GM12878 (cell line): Measurements from ENCODE around the gene ZNF428. TPM values are rescaled to one million over a fixed set of nuclear protein-coding genes. Genes with fewer than 3 reads are reported as not detected.
A peak's percentile ranks its signal among the peaks of the same experiment; 100 is the strongest.

ENCODE experiments used
- ATF3 ChIP-seq: IDR thresholded peaks from 2 replicates; pipeline ENCODE4 v1.6.1; 2011; ENCODE audit warnings: low read depth, mild to moderate bottlenecking, low read length, moderate library complexity, borderline replicate concordance; ENCODE audit errors: extremely low read depth
- ATF7 ChIP-seq: fragments of 450-650 bp; IDR thresholded peaks from 2 replicates; pipeline ENCODE4 v1.6.1; 2016; ENCODE audit warnings: low read depth, mild to moderate bottlenecking
- CBFB ChIP-seq: IDR thresholded peaks from 2 replicates; pipeline ENCODE4 v1.6.1; 2016; ENCODE audit warnings: antibody characterized with exemption, low read depth
- CTCF ChIP-seq, 3 experiments: IDR thresholded peaks in 2 of 3; conservative IDR thresholded peaks in 1 of 3; 2 replicates each; pipeline ENCODE4 v1.5.1; 2011; ENCODE audit warnings: low read depth in 3 of 3, low read length in 3 of 3, mild to moderate bottlenecking in 3 of 3, control low read depth in 2 of 3, moderate library complexity in 2 of 3, inconsistent platforms in 1 of 3, mixed read lengths in 1 of 3; ENCODE audit not compliant: control insufficient read depth in 2 of 3, insufficient read depth in 1 of 3; ENCODE audit errors: extremely low read depth in 1 of 3
- EP300 ChIP-seq, 2 experiments: fragments of 150-350 bp in 1 of 2; IDR thresholded peaks; 2 replicates each; pipeline ENCODE4 v1.6.1; 2011 to 2012; ENCODE audit warnings: low read depth in 2 of 2, low read length in 2 of 2, borderline replicate concordance in 1 of 2, improper control_type of control experiment in 1 of 2, inconsistent platforms in 1 of 2; ENCODE audit not compliant: control insufficient read depth in 1 of 2
- JUND ChIP-seq: IDR thresholded peaks from 2 replicates; pipeline ENCODE4 v1.6.1; 2012; ENCODE audit warnings: low read depth, mild to moderate bottlenecking, low read length, improper control_type of control experiment, moderate library complexity
- KDM1A ChIP-seq: fragments of 200-600 bp; sonication (generic); IDR thresholded peaks from 2 replicates; pipeline ENCODE4 v1.6.1; 2016; ENCODE audit warnings: borderline replicate concordance
- MYB ChIP-seq: fragments of 150-350 bp; IDR thresholded peaks from 2 replicates; pipeline ENCODE4 v1.6.1; 2014; ENCODE audit warnings: mild to moderate bottlenecking, low read depth, low read length, borderline replicate concordance
- MYC ChIP-seq: IDR thresholded peaks from 2 replicates; pipeline ENCODE4 v1.6.1; 2011; ENCODE audit warnings: mild to moderate bottlenecking, low read length, moderate library complexity, inconsistent platforms; ENCODE audit not compliant: insufficient read depth, insufficient replicate concordance, insufficient read length, severe bottlenecking
- NR2C1 ChIP-seq: fragments of 450-650 bp; IDR thresholded peaks from 2 replicates; pipeline ENCODE4 v1.6.1; 2017; ENCODE audit warnings: antibody characterized with exemption, mild to moderate bottlenecking, moderate library complexity
- PAX8 ChIP-seq: fragments of 450-650 bp; IDR thresholded peaks from 2 replicates; pipeline ENCODE4 v1.6.1; 2017; ENCODE audit warnings: mild to moderate bottlenecking, moderate library complexity
- POLR2AphosphoS2 ChIP-seq: IDR thresholded peaks from 2 replicates; pipeline ENCODE4 v1.6.1; 2011; ENCODE audit warnings: low read depth, mild to moderate bottlenecking, low read length, improper control_type of control experiment, moderate library complexity
- SKIL ChIP-seq: fragments of 450-650 bp; IDR thresholded peaks from 2 replicates; pipeline ENCODE4 v1.6.1; 2017; ENCODE audit warnings: mild to moderate bottlenecking, low read depth, inconsistent platforms; ENCODE audit not compliant: poor library complexity, severe bottlenecking
- SP1 ChIP-seq: IDR thresholded peaks from one replicate; pipeline ENCODE4 v1.6.1; 2011; ENCODE audit warnings: low read depth, low read length
- SPI1 ChIP-seq: IDR thresholded peaks from 2 replicates; pipeline ENCODE4 v1.6.1; 2011; ENCODE audit warnings: low read depth, mild to moderate bottlenecking, low read length, moderate library complexity, borderline replicate concordance; ENCODE audit not compliant: insufficient read depth
- SREBF2 ChIP-seq: IDR thresholded peaks from 2 replicates; pipeline ENCODE4 v1.6.1; 2012; ENCODE audit warnings: mild to moderate bottlenecking, low read length
- STAT1 ChIP-seq: fragments of 450-650 bp; conservative IDR thresholded peaks from 2 replicates; pipeline ENCODE4 v1.6.1; 2014; ENCODE audit warnings: antibody characterized with exemption, mild to moderate bottlenecking
- ZNF217 ChIP-seq: fragments of 450-650 bp; IDR thresholded peaks from 2 replicates; pipeline ENCODE4 v1.6.1; 2017; ENCODE audit warnings: antibody characterized with exemption, mild to moderate bottlenecking
- ZNF274 ChIP-seq: IDR thresholded peaks from one replicate; pipeline ENCODE4 v1.8.0; 2011; ENCODE audit not compliant: insufficient read length, insufficient read depth
- ZNF592 ChIP-seq: fragments of 450-650 bp; IDR thresholded peaks from 2 replicates; pipeline ENCODE4 v1.6.1; 2017; ENCODE audit warnings: mild to moderate bottlenecking, moderate library complexity
- polyA plus RNA-seq, 11 experiments: library from polyadenylated mRNA; depleted of rRNA in 4 of 11; unstranded in 6 of 11; stranded (reverse) in 5 of 11; fragments of >200 nt; fragmentation: Nextera tagmentation in 4 of 11; fragmentation: Illumina TruSeq in 1 of 11; extraction: Ambion mirVana in 4 of 11; extraction: Trizol in 1 of 11; gene quantifications; 1 replicate in 1 of 11; 2 replicates in 10 of 11; pipeline versions ENCODE4 v1.2.1 to v1.2.3, GENCODE V29; 2011 to 2016; ENCODE audit warnings: inconsistent platforms in 2 of 11, missing spikeins in 2 of 11, low read depth in 1 of 11
- total RNA-seq, 4 experiments: library from RNA; depleted of rRNA in 3 of 4; stranded (reverse); fragments of >200 nt in 3 of 4; fragmentation: Illumina TruSeq in 1 of 4; extraction: Trizol in 1 of 4; gene quantifications; 2 replicates each; pipeline versions ENCODE4 v1.2.1 to v1.2.3, GENCODE V29; 2013 to 2021

The ZNF428 gene
- total and polyA plus RNA-seq, 10 of the 15 experiments (the other 5 are each of a cell fraction or from before 2014, with no cell fraction given) = 0.27 to 57.8 (median 20.4) TPM

- no peak for TF ChIP-seq PAX8
- peak; percentile 92 for TF ChIP-seq MYC
- TF ChIP-seq SKIL = peak; percentile 50
- TF ChIP-seq STAT1 = peak; percentile 95; the same call in 1 of the 2 replicates
- peak in 1 of 3 experiments; percentile 12; a peak in 1 of 6 replicates for TF ChIP-seq CTCF (IDR thresholded peaks at IDR 0.05 in 2 of 3, conservative IDR thresholded peaks at IDR 0.05 in 1 of 3; ENCODE audit: control insufficient read depth in 2 of 3, extremely low read depth in 1 of 3, insufficient read depth in 1 of 3, low read depth in 3 of 3, low read length in 3 of 3)
- peak; percentile 78; the same call in 1 of the 2 replicates for TF ChIP-seq ATF3
- TF ChIP-seq MYB = peak; percentile 100
- no peak for TF ChIP-seq EP300 (IDR thresholded peaks at IDR 0.05; ENCODE audit: borderline replicate concordance in 1 of 2, control insufficient read depth in 1 of 2, low read depth in 2 of 2, low read length in 2 of 2)
- peak; percentile 96 for TF ChIP-seq ZNF592
- TF ChIP-seq ZNF217 = no peak
- TF ChIP-seq KDM1A = no peak
- TF ChIP-seq SPI1 = no peak
- TF ChIP-seq ATF7 = peak; percentile 98
- TF ChIP-seq SP1 = no peak
- no peak for TF ChIP-seq ZNF274
- peak; percentile 91 for TF ChIP-seq CBFB
- no peak for TF ChIP-seq SREBF2
- TF ChIP-seq JUND = peak; percentile 41; the same call in 1 of the 2 replicates
- TF ChIP-seq NR2C1 = peak; percentile 73
- no peak for TF ChIP-seq POLR2AphosphoS2
Observed at GRCh38 chr19:43595999-43596841, 23.2 kb downstream of the ZNF428 start, which contains the start of the genes IRGQ and ZNF576 (continued).
